C4-2B (cell line): Measurements from ENCODE around the gene SETDB2.

Source experiments
- CTCF ChIP-seq: fragments of 450-650 bp; conservative IDR thresholded peaks from 2 replicates; pipeline ENCODE4 v1.5.1; 2017; ENCODE audit warnings: mild to moderate bottlenecking
- ZFX ChIP-seq: fragments of 450-650 bp; IDR thresholded peaks from 2 replicates; pipeline ENCODE4 v1.6.1; 2017

- TF ChIP-seq CTCF (no peak), ZFX (no peak)
Measured at GRCh38 chr13:49448753-49449152, 4.7 kb downstream of the SETDB2 start.
